Activated naive CD8-positive, alpha-beta T cell treated with anti-CD3 and anti-CD28 coated beads, Interleukin-2, amount 50 U/mL, for 24 hours (primary cell): ENCODE results near the gene TTC13.

Source experiments
- ATAC-seq: fragments of 150-1000 bp; cut with Tn5 transposase; one replicate; pipeline ENCODE4 v1.10.0; 2021
- DNase-seq: peaks from one replicate; pipeline ENCODE4 v3.0.0; 2021
- H3K27ac Mint-ChIP-seq: one replicate; pipeline ENCODE4 v1.8.0; 2021; ENCODE audit warnings: mild to moderate bottlenecking, mixed read lengths
- H3K27me3 Mint-ChIP-seq: one replicate; pipeline ENCODE4 v1.8.0; 2021; ENCODE audit warnings: mixed read lengths
- H3K36me3 Mint-ChIP-seq: one replicate; pipeline ENCODE4 v1.8.0; 2021; ENCODE audit warnings: low read depth, mixed read lengths
- H3K4me1 Mint-ChIP-seq: one replicate; pipeline ENCODE4 v1.8.0; 2021; ENCODE audit warnings: mixed read lengths
- H3K4me3 Mint-ChIP-seq: one replicate; pipeline ENCODE4 v1.8.0; 2021; ENCODE audit warnings: mild to moderate bottlenecking, moderate library complexity, mixed read lengths
- H3K9me3 Mint-ChIP-seq: one replicate; pipeline ENCODE4 v1.8.0; 2021; ENCODE audit warnings: mixed read lengths

The TTC13 gene

GRCh38 chr1:230858236-230858820, 120.3 kb downstream of the TTC13 start:
- no peak overlapping the region for H3K4me3 Mint-ChIP-seq
- ATAC-seq: no peak
- H3K4me1 Mint-ChIP-seq: peaks cover 7% of the 10 kb centered on the region

DNA sequence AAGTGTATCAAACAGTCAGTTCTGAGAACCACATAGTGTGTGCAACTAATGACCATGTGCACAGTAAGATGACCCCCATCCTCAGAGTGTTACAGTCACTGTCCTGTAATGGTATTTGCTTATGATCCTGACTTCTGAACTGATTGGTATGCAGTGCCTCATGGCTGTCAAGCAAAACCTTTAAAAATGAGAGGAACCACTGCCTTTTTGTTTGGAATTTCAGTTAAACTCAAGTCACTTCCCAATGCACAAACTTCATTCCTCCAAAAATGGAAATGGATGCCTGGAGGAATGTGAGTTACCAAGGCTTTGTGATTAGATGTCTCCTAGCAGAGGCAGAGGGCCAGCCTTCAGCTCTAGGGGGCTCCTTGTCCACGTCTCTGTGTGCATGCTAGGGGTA, 120.8 kb downstream of the TTC13 start:
- Mint-ChIP-seq H3K36me3 (peaks cover 4% of the 10 kb centered on the region), H3K4me1 (peaks cover 2% of the 10 kb centered on the region), H3K4me3 (no peak overlapping the region), H3K9me3 (no peaks in the 10 kb centered on the region), H3K27ac (no peak overlapping the region), H3K27me3 (no peaks in the 10 kb centered on the region)
- no peak for DNase-seq
- ATAC-seq: no peak

More at GRCh38 chr1:230858236-230858820, 120.3 kb downstream of the TTC13 start:
- DNase-seq: no peak
- Mint-ChIP-seq H3K36me3 (peaks cover 2% of the 10 kb centered on the region), H3K27ac (no peak overlapping the region), H3K9me3 (no peaks in the 10 kb centered on the region), H3K27me3 (no peaks in the 10 kb centered on the region)

DNA sequence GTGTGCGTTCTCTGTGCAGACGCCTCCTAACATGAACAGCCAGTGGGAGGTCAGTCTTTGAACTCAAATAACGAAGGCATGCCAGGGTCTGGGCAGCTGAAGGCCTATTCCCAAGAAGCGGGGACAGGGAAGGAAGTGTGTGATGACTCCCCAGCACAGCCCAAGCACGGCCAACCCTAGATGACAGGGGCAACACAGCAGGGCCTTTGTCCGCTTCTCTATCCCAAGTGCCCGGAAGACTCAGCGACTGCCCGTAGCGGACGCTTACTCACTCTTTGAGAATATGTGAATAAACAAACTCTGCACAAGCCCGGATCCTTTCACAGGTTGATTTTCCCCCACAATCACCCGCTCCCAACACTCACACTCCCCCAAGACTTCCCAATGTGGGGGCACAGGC, 121.6 kb downstream of the TTC13 start:
- Mint-ChIP-seq H3K4me1 (no peaks in the 10 kb centered on the region), H3K4me3 (no peak overlapping the region), H3K27ac (no peak overlapping the region), H3K27me3 (no peaks in the 10 kb centered on the region), H3K36me3 (peaks cover 7% of the 10 kb centered on the region), H3K9me3 (no peaks in the 10 kb centered on the region)
- DNase-seq (no peak), ATAC-seq (no peak)
